HG02798 (cell line): Measurements from ENCODE around the gene GOLGA5.
"Not testable (repeated sequence)": the region's sequence is repeated elsewhere in the genome, so short reads cannot be mapped to it uniquely, and the experiment has no call there.

ENCODE experiments used
- ATAC-seq: cut with Tn5 transposase; IDR thresholded peaks from one replicate; pipeline ENCODE4 v1.9.1; 2021; ENCODE audit warnings: mild to moderate bottlenecking; ENCODE audit not compliant: unreplicated experiment, poor library complexity

GOLGA5 gene

DNA sequence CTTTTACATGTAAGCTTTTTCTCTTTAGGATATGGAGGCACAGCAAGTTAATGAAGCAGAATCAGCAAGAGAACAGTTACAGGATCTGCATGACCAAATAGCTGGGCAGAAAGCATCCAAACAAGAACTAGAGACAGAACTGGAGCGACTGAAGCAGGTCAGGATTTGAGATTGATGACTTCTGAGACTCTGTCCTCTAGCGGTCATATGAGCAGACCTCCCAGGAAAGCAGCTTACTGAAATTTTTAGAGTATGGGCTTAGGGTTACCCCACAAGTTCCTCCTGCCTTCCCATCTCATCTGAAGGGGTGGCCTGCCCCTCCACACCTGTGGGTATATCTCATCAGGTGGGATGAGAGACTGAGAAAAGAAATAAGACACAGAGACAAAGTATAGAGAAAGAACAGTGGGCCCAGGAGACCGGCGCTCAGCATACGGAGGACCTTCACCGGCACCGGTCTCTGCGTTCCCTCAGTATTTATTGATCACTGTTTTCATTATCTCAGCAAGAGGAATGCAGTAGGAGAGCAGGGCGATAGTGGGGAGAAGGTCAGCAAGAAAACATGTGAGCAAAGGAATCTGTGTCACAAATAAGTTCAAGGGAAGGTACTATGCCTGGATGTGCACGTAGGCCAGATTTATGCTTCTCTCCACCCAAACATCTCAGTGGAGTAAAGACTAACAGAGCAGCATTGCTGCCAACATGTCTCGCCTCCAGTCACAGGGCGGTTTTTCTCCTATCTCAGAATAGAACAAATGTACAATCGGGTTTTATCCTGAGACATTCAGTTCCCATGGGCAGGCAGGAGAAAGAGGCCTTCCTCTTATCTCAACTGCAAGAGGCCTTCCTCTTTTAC is 25.8 kb downstream of the GOLGA5 start:
- ATAC-seq, result not testable (repeated sequence)

DNA sequence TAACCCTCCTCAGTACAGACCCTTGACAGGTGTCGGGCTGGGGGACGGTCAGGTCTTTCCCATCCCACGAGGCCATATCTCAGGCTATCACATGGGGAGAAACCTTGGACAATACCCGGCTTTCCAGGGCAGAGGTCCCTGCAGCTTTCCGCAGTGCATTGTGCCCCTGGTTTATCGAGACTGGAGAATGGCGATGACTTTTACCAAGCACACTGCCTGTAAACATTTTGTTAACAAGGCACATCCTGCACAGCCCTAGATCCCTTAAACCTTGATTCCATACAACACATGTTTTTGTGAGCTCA is 26.4 kb downstream of the GOLGA5 start:
- not testable (repeated sequence) for ATAC-seq

DNA sequence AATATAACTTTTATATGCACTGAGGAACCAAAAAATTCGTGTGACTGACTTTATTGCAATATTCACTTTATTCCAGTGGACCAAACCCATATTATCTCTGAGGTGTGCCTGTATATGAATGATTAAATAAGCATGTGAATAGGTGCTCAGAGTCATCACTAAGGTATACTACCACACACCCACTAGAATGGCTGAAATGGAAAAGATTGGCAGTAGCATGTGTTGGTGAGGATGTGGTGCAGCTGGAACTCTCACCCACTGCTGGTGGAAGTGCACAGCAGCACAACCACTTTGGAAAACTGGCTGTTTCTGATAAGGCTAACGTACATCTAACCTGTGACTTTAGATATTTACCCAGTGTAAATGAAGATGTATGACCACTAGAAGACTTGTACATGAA is 36.8 kb downstream of the GOLGA5 start:
- no peak for ATAC-seq

DNA sequence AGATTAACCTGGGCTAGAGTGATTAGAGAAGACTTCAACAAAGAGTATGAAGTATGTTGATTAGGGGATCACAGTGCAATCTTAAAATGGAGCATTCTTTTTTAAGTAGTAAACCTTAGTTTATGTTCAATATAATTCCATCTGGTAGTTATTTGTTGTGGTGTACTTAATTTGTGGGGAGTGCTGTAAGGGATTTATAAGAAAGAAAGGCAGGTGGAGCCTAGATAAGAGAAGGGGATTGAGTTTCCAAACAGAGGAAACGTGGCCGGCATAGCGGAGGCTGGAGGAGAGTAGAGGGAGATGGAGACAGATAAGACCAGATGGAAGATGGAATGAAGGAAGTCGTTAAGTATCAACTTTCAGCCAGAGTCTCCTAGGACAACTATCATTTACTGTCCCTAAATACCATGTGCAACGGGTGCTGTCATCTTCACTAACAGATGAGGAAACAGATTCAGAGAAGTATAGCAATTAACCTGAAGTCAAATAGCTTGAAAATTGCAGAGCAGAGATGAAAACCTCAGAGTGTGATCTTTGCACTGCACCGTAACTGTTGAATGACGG is 38.1 kb downstream of the GOLGA5 start:
- ATAC-seq, result no peak

DNA sequence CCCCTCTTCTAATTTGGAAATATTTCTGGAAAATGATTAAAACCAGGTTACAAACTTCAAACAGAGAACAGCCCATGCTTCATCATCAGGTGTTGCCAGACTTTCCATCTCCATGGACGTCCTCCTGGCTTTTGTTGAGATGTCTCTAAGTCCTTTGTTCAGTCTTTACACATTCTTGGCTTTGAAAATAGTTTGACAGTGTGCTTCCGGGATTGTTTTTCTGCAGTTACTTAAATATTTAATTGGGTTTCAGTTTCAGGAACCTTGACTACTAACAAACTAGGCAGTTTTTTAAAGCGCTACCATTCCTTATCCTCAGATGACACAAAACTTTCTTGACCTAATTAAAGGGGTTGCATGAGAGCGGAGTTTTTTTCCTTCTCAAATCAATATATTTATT is 47.8 kb downstream of the GOLGA5 start:
- no peak for ATAC-seq

DNA sequence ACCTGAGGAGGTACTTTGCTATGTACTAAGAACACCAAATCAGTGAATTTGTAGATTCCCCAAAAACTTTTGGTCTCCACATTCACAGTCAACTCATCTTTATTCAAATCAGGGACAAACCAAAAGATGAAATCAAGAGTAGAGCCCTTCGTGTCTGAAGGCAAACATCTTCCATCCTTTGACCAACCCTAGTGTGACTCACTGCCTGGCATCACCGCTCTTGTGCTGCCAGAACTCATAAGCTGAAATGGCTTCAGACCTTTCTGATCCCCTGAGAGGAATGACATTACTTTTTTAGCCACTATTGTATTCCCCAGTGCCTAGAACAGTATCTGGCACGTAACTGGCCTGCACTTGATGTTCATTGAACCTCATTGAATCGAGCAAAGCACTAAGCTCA is 50.1 kb downstream of the GOLGA5 start:
- no peak for ATAC-seq

DNA sequence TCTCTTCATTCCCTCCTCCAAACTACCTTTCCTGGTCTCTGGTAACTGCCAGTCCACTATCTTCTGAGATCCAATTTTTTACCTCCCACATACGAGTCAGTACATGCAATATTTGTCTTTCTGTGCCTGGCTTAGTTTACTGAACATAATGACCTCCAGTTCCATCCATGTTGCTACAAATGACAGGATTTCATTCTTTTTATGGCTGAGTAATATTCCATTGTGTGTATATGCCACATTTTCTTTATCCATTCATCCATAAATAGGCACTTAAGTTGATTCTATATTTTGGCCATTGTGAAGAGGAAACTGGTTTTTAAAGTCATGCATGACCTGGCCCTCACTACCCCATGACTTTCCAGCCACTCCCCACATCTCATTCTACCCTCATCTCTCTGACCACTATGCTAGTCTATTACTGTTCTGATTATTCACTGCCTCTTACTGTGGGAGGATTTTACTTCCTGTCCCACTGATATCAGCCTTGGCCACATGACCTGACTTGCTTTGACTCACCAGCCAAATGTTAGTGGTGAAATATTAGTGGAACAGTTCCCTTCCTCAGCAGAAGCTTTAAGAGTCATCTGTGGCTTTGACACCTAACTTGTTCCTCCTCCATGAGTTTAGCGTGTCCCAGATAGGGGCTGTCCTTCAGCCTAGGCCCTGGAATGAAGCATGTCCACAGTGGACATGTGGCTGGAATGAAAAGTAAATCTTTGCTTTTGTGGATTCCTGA is 52.2 kb downstream of the GOLGA5 start:
- peak; percentile 78 for ATAC-seq

DNA sequence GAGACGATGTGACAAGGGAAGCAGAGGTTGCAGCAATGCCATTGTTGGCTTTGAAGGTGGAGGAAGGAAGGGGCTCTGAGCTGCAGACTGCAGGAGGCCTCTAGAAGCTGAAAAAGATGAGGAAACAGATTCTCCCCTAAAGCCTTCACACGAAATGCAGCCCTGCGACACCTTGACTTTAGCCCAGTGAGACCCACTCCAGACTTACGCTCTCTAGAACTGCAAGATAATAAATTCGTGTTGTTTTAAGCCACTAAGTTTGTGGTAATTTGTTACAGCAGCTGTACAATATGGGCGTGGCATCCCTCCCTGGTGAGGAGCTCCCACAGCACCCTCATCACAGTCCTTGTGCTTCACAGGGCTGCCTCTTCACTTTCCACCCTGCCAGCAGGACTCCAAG is 53.2 kb downstream of the GOLGA5 start:
- no peak for ATAC-seq

DNA sequence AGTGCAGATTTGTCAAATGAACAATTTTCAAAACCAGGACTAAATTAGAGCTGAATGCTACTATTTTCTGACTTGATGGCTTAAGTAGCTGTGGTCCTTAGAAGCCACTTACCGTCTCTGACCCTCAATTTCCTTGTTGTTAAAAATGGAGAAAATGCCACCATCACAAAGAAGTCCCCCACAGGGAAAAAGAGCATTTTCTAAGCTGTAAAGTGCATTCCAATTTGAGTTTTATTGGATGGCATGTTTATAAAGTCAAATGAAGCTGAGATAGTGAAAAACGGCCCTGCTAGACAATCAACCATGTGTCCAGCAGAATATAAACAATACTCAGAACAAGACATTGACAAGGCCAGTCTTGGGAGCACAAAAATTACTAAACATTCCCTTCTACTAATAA is 53.6 kb downstream of the GOLGA5 start:
- no peak for ATAC-seq

DNA sequence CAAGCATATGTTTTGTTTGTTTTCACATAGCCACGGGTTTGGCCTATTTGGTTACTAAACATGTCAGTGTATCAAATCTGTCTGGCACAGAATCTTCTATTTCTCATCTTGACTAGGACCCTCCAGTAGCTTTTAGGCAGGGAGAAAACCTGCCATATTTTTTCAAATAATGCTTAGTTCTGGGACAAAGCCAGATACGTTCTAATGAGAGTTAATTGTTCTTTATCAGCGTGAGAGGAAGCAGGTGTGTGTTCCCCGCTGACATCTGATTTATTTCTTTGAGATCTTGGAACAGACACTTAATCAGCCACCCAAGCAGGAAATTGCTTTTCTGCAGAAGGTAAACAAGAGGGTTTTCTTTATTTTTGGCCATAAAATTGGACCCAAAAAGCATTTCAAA is 54.8 kb downstream of the GOLGA5 start:
- no peak for ATAC-seq

DNA sequence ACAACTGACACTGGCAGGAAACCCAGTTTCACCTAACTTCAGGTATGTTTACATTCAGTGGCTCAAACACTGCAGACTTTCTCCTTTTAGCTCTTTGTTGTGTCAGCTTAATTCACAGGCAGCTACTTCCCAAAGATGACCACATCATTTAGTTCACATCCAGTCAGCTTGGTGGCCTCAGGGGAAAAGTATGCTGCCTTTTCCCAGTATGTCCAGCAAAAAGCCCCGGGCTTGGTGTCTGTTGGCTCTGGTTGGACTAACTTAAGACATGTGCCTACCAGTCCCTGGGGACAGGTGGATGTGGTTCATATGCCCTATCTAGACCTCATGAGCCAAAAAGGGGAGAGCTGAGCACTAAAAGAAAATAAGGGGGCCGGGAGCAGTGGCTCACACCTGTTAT is 56.4 kb downstream of the GOLGA5 start:
- no peak for ATAC-seq

DNA sequence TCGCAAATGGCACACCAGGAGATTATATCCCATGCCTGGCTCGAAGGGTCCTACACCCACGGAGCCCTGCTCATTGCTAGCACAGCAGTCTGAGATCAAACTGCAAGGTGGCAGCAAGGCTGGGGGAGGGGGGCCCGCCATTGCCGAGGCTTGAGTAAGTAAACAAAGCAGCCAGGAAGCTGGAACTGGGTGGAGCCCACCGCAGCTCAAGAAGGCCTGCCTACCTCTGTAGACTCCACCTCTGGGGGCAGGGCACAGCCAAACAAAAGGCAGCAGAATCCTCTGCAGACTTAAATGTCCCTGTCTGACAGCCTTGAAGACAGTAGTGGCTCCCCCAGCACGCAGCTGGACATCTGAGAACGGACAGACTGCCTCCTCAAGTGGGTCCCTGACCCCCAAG is 59.0 kb downstream of the GOLGA5 start:
- ATAC-seq, result not testable (repeated sequence)

DNA sequence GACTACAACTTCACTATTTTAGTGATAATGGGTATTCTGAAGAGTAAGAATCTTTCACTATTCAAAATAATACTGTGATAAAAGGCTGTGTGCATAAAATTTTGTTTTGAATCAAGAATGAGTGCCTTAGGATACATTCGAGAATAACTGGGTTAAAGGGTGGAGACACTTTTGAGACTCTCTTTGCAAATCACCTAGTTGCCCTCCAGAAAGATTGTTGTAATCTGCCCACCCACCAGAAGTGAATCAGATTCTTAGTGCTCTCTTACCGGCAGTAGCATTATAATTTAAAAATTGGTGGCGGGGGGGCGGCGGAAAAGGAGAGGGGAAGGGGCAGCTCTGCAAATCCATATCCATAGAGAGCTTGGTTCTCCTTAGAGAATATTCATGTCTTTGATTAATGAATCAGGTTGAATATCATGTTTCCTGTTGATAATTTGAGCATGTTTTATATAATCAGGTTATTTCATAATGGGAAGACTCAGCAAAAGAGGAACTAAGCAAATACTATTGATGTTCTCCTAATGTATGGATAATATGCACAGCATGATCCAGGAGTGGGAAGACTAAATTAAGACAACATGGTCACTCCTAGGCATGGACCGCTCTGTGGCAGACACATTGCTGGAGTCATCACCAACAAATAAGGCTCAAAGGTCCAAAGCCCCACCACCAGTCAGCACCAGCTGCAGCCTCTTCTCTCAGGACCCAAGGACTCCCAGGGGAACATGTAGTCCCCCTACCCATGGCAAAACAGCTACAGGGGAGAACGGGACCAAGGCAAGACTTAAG is 66.1 kb downstream of the GOLGA5 start:
- ATAC-seq, result no peak

DNA sequence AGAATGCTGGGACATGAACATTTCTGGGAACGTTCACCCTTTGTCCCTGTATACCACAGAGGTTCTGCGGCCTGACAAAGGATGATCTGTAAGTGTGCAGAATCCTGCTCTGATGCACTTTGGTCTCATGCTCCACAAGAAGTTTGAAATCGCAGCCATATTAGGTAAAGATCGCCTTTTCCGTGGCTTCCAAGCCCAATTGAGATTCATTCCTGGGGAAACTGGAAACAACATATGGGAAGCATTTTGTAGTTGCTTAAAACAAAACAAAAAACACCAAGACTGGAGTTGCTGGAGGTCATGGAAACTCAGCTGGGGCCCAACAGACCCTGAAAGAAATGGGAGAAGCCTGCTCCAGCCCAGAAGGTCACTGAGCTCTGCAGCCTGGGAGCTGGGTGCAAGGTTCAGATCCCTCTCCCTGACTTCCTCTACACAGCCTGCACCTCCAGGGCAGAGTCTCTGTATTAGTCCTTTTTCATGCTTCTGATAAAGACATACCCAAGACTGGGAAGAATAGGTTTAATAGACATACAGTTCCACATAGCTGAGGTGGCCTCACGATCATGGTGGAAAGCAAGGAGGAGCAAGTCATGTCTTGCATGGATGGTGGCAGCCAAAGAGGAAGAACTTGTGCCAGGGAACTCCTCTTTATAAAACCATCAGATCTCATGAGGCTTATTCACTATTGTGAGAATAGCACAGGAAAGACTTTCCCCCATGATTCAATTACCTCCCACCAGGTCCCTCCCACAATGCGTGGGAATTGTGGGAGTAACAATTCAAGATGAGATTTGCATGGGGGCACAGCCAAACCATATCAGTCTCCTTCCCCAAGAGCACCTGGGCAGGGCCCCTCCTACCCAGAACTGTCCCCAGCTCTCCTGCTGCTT is 68.0 kb downstream of the GOLGA5 start:
- no peak for ATAC-seq

DNA sequence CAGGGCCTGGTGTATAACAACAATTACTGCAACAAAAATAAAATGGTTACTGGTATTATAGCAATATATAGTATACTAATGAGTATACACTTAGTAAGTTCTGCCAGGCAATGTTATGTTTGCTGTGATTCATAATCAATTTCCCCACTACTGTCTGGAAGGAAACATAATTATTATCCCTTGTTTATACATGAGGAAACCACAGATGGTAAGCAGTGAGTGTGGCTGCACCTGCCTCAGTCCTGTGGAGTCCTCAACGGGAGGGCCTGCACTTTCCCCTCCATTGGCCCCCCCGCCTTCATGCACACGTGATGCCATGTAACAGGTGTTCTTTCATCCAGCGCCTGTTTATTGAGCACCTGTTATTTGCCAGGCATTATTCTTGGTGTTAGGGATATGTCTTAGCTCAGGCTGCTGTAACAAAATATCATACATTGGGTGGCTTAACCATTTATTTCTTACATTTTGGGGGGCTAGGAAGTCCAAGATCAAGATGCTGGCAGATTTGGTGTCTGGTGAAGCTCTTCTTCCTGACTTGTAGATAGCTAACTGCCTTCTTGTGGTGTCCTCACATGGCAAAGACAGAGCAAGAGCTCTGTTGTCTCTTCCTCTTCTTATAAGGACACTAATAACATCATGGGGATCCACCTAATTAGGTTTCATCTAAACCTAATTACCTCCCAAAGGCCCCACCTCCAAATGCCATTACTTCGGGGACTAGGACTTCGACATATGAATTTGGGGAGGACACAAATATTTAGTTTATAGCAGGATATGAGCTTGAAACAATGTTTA is 69.4 kb downstream of the GOLGA5 start:
- no peak for ATAC-seq

DNA sequence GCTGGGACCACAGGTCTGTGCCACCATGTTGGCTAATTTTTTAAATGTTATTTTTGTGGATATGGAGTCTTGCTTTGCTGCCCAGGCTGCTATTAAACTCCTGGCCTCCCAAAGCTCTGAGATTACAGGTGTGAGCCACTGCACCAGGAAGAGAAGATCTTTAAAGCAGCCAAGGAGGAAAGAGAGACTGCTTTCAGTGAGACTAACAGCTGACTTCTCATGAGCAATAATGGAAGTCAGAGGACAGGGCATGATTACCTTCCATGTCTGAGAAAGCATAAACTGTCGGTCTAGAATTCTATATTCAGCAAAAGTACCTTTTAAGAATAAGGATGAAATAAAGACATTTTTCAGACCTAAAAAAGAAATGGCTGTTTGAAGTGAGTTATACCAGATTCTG is 71.6 kb downstream of the GOLGA5 start:
- ATAC-seq, result no peak

DNA sequence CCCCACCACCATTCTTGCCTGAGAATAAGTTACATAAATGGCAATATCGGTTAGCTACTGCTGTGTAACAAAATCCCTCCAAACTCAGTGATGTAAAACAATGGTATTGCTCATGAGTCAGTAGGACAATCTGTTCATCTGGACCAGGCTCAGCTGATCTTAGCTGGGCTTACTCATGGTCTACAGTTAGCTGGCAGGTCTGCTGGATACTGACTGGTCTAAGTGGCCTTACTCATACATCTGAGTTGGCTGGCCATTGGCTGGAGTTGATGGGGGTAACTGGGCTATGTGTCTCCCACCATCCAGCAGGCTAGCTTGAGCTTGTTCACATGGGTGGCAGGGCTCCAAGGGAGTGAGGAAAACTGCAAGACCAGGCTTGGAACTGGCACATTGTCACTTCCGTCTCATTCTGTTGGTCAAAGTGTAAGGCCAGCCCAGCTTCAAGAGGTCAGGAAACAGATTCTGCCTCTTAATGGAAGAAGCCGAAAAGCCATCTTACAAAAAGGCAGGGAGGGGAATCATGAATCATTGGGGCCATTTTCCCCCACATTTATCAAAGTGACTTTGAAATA is 72.2 kb downstream of the GOLGA5 start:
- ATAC-seq, result no peak

DNA sequence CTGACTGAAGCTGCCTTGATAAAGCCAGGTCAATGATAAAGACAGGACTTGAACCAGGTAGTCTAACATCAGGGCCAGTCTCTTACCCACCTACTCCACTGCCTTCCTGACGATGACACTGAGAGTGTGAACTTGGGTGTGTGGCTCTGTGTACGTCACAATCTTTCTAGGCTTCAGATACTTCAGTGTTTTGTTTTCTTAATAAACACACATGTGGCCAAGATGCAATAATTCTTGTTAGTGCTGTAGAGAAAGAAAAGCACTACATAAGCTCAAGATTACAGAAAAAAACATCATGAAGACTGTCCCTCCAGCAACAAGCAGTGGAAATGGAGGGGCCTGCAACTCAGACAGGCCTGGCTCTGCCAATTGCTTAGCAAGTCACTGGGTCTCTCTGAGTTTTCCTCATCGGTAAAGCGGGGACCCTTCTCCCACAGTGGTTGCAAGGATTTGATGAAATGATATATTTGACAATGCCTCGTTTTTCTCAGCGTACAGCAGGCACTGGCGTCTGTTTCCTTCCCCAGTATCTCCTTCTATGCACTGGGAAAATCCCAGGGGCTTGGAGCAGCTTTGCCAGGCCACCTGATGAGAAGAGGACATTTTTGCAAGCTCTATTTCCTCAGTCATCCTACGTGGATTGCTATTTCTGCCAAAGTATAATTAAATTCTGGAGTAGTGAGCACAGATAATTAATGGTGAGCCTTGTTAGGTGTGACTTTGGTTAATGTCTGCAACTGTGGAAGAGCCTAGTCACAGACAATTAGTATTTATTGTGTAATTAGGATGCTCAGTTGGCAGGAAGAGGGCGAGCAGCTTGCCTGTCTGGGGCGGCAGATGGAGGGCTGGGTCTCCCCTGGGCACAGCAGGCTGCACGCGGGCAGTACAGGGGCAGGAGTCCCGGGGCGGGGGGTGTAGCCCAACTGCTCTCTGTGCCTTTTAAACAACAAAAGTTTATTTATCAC is 73.1 kb downstream of the GOLGA5 start:
- ATAC-seq, result no peak
